GM10847 (cell line): Measurements from ENCODE around the gene CHMP4B.

Source experiments
- POLR2A ChIP-seq: IDR thresholded peaks from 2 replicates; pipeline ENCODE4 v1.6.1; 2011; ENCODE audit not compliant: insufficient read length; ENCODE audit errors: extremely low read depth

CHMP4B gene

GRCh38 chr20:33803921-33804337, 7.2 kb upstream of the CHMP4B start:
- no peak for TF ChIP-seq POLR2A

GRCh38 chr20:33808388-33808787, 2.8 kb upstream of the CHMP4B start:
- TF ChIP-seq POLR2A = no peak

- TF ChIP-seq POLR2A = no peak
Measured at GRCh38 chr20:33810259-33810658, 889 bp upstream of the CHMP4B start.

- TF ChIP-seq POLR2A = no peak
Measured at GRCh38 chr20:33811776-33812151, 616 bp downstream of the CHMP4B start.

- TF ChIP-seq POLR2A = no peak
Measured at GRCh38 chr20:33812152-33812849, 1.2 kb downstream of the CHMP4B start.

GRCh38 chr20:33812908-33813462, 1.8 kb downstream of the CHMP4B start:
- TF ChIP-seq POLR2A = no peak

GRCh38 chr20:33814238-33814712, 3.1 kb downstream of the CHMP4B start:
- TF ChIP-seq POLR2A = no peak

- no peak for TF ChIP-seq POLR2A
Measured at GRCh38 chr20:33815671-33816070, 4.5 kb downstream of the CHMP4B start.

GRCh38 chr20:33816191-33816590, 5.0 kb downstream of the CHMP4B start:
- TF ChIP-seq POLR2A = no peak

GRCh38 chr20:33817411-33817810, 6.3 kb downstream of the CHMP4B start:
- TF ChIP-seq POLR2A = no peak

- TF ChIP-seq POLR2A = no peak
Measured at GRCh38 chr20:33819456-33819855, 8.3 kb downstream of the CHMP4B start.

- no peak for TF ChIP-seq POLR2A
Measured at GRCh38 chr20:33820362-33820761, 9.2 kb downstream of the CHMP4B start.

GRCh38 chr20:33821270-33821836, 10.2 kb downstream of the CHMP4B start:
- TF ChIP-seq POLR2A = no peak

- TF ChIP-seq POLR2A = no peak
Measured at GRCh38 chr20:33822423-33822822, 11.3 kb downstream of the CHMP4B start.

GRCh38 chr20:33822991-33823390, 11.8 kb downstream of the CHMP4B start:
- TF ChIP-seq POLR2A = no peak

GRCh38 chr20:33824852-33825251, 13.7 kb downstream of the CHMP4B start:
- TF ChIP-seq POLR2A = no peak

- no peak for TF ChIP-seq POLR2A
Measured at GRCh38 chr20:33825340-33826269, 14.5 kb downstream of the CHMP4B start.
